PFSK-1 (cell line): ENCODE data around the gene ATMIN.

Experiments used
- FOXP2 ChIP-seq: optimal IDR thresholded peaks from 2 replicates; pipeline ENCODE3; 2011; ENCODE audit warnings: borderline replicate concordance, control low read depth, inconsistent platforms; ENCODE audit not compliant: insufficient read depth; ENCODE audit errors: extremely low read length, extremely low read depth
- POLR2AphosphoS5 ChIP-seq: IDR thresholded peaks from 2 replicates; pipeline ENCODE4 v1.6.1; 2012; ENCODE audit warnings: low read depth, mild to moderate bottlenecking, control low read depth, low read length, moderate library complexity
- SIN3A ChIP-seq: IDR thresholded peaks from 2 replicates; pipeline ENCODE4 v1.6.1; 2012; ENCODE audit warnings: mild to moderate bottlenecking, low read length, moderate library complexity, borderline replicate concordance; ENCODE audit not compliant: insufficient read depth
- TAF1 ChIP-seq: IDR thresholded peaks from 2 replicates; pipeline ENCODE4 v1.6.1; 2012; ENCODE audit warnings: low read length, control low read depth, borderline replicate concordance; ENCODE audit not compliant: insufficient read depth
- TF ChIP-seq, protein P1 (sequence below), 2 experiments: IDR thresholded peaks; 2 replicates each; pipeline versions ENCODE4 v1.6.1 to v1.8.0; 2011 to 2012; ENCODE audit warnings: low read depth in 2 of 2, low read length in 2 of 2, control low read depth in 1 of 2, inconsistent platforms in 1 of 2, mild to moderate bottlenecking in 1 of 2, moderate library complexity in 1 of 2; ENCODE audit not compliant: insufficient read depth in 1 of 2

ATMIN gene

DNA sequence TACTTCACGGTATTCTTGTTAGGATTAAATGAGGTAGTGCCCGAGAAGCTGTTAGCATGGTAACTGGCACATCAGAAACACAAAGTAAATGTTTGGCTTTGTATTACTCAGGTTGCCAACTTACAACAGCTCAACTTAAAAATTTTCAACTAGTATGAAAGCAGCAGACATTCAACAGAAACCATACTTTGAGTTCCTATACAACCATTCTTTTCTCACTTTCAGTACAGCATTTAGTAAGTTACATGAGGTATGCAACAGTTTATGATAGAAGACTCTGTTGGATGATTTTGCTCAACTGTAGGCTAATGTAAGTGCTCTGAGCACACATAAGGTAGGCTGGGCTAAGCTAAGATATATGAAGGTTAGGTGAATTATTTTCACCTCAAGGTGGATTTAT lies 21.0 kb upstream of the ATMIN start:
- TF ChIP-seq TAF1, result no peak
- TF ChIP-seq, protein P1, sequence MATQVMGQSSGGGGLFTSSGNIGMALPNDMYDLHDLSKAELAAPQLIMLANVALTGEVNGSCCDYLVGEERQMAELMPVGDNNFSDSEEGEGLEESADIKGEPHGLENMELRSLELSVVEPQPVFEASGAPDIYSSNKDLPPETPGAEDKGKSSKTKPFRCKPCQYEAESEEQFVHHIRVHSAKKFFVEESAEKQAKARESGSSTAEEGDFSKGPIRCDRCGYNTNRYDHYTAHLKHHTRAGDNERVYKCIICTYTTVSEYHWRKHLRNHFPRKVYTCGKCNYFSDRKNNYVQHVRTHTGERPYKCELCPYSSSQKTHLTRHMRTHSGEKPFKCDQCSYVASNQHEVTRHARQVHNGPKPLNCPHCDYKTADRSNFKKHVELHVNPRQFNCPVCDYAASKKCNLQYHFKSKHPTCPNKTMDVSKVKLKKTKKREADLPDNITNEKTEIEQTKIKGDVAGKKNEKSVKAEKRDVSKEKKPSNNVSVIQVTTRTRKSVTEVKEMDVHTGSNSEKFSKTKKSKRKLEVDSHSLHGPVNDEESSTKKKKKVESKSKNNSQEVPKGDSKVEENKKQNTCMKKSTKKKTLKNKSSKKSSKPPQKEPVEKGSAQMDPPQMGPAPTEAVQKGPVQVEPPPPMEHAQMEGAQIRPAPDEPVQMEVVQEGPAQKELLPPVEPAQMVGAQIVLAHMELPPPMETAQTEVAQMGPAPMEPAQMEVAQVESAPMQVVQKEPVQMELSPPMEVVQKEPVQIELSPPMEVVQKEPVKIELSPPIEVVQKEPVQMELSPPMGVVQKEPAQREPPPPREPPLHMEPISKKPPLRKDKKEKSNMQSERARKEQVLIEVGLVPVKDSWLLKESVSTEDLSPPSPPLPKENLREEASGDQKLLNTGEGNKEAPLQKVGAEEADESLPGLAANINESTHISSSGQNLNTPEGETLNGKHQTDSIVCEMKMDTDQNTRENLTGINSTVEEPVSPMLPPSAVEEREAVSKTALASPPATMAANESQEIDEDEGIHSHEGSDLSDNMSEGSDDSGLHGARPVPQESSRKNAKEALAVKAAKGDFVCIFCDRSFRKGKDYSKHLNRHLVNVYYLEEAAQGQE (IDR thresholded peaks at IDR 0.05; ENCODE audit: insufficient read depth in 1 of 2, low read depth in 2 of 2, low read length in 2 of 2), result no peak
- TF ChIP-seq SIN3A, result no peak
- no peak for TF ChIP-seq FOXP2
- no peak for TF ChIP-seq POLR2AphosphoS5

DNA sequence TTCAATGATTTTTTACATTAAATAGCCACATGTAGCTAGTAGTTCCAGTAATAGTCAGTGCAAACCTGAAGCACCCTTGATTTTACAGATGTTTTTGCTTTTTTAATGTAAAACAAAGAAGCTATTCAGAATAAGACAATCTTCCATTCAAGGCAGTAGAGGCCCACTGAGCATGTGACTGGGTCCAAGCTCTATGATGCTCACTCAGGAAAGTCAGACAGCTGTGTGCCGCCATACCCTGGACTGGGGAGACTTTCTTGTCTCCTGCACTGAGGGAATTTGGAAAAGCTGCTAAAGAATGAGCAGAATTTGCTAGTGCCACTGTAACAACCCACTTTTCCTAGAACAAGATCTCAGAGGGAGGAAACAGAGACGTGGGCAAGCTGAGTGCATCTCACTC lies 17.1 kb upstream of the ATMIN start:
- TF ChIP-seq FOXP2 (no peak), TAF1 (no peak), SIN3A (no peak)

DNA sequence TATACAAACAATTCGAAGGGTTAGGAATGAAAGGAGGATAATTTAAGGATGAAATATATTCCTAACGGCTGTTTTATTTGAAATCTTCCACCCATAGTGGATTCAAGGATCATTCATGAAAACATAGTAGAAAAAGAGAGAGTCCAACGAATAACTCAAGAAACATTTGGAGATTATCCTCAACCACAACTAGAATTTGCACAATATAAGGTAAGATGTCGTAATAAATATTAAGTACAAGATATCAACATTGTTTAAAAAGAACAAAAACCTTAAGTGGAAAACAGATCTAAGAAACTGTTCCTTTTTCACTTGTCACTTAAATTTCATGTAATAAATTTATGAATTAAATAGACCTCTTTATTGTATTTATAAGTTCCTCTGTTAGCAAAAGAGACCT lies 9.2 kb upstream of the ATMIN start:
- TF ChIP-seq TAF1 (no peak), SIN3A (no peak), POLR2AphosphoS5 (no peak), FOXP2 (no peak)
- TF ChIP-seq, protein P1 (IDR thresholded peaks at IDR 0.05; ENCODE audit: insufficient read depth in 1 of 2, low read depth in 2 of 2, low read length in 2 of 2), result no peak

DNA sequence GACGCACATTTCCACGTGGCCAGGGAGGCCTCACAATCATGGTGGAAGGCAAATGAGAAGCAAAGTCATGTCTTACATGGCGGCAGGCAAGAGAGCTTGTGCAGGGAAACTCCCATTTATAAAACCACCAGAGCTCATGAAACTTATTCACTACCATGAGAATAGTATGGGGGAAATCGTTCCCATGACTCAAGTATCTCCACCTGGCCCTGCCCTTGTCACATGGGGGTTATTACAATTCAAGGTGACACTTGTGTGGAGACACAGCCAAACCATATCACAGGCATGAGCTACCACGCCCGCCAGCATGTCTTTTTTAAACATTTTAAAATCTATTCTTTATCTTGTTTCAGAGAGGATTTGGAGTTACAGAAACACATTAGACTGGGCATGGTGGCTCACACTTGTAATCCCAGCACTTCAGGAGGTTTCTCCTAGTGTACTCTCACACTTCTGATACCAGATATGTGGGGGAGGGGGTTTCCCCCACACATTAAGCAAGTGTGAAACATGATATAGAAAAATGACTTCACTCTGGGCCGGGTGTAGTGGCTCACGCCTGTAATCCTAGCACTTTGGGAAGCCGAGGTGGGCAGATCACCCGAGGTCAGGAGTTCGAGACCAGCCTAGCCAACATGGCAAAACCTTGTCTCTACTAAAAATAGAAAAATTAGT lies 5.6 kb upstream of the ATMIN start:
- TF ChIP-seq FOXP2, result no peak
- no peak for TF ChIP-seq SIN3A

DNA sequence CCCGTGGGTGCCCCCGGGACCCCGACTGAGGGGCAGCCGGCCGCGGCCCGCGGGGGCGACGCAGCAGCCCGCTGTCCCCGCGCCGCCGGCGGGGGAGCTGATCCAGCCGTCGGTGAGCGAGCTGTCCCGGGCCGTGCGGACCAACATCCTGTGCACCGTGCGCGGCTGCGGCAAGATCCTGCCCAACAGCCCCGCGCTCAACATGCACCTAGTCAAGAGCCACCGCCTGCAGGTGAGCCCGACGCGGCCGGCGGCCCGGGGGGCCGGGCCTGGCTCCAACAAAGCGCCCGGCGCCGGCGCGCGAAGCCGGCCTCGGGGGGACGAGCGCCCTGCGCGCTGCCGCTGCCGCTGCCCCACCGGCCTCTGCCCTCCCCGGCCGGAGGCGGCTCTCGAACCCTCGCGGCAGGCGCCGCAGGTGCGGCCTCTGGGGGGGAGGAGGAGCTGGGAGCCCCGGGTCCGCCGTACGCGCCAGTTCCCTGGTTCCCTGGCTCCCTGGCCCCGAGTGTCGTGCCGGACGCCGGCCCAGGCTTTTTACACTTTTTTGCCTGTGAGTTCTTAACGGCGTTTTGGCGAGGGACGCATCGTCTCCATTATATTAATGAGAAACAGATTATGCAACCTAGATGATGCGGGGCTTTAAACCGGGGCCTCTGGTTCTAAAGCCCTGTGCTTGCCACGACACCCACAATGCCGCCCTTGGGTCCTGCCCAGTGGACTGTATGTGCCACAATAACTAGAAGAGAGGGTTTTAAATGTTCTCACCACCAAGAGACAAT lies 521 bp downstream of the ATMIN start:
- TF ChIP-seq POLR2AphosphoS5 (no peak), FOXP2 (no peak), TAF1 (no peak), SIN3A (no peak)
- TF ChIP-seq, protein P1 (IDR thresholded peaks at IDR 0.05; ENCODE audit: insufficient read depth in 1 of 2, low read depth in 2 of 2, low read length in 2 of 2), result no peak
